ENCODE results near the gene SLC6A11.

DNA sequence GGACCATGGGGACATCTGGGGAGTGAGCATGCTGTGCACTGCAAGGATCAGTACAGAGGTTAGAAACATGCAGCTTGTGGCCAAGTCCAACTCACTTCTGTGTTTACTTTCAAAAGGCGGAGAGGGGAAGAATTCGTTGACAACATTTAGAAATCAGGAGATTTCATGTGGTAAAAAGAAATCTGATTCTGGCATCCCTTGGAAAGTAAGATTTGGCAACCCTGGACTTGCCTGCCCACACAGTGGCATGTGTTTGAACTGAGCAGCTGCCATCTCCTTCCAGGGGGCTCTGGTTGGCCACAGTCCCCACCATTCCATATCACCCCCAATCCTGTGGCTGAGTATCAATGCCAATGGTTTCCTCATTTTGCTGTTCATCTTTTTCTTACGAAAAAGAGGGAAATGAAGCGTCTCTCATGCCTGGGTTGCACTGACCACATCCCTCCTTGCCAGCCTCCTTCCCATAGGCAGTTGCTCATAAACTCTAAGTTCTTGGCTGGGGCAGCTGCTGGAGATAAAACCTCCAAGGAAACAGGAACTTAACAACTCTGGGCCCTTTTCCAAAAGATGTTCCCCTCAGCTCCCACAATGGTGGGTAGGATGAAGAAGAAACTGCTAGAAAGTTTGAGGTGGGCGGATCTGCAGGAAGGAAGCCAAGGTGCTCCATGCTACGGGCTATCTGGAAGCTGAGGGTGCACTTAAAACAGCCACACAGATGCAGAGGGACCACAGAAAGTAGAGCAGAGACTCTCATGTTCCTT is 29.2 kb downstream of the SLC6A11 start:
- TF ChIP-seq POLR2A (IDR thresholded peaks at IDR 0.05): no peak
- no peak for TF ChIP-seq POLR2AphosphoS5 (IDR thresholded peaks at IDR 0.05; ENCODE audit: insufficient read depth in 1 of 2, low read depth in 1 of 2)
